ENCODE results near the gene DENND1A.

Gene DENND1A

GRCh38 chr9:123631862-123632261 is 298.1 kb downstream of the DENND1A start:
- in situ Hi-C loops (cut with HindIII; ENCODE audit: low sequenced_read_pairs) = no loop called here

GRCh38 chr9:123630233-123630632 is 299.7 kb downstream of the DENND1A start:
- in situ Hi-C loops (cut with HindIII; ENCODE audit: low sequenced_read_pairs) = no loop called here

DNA sequence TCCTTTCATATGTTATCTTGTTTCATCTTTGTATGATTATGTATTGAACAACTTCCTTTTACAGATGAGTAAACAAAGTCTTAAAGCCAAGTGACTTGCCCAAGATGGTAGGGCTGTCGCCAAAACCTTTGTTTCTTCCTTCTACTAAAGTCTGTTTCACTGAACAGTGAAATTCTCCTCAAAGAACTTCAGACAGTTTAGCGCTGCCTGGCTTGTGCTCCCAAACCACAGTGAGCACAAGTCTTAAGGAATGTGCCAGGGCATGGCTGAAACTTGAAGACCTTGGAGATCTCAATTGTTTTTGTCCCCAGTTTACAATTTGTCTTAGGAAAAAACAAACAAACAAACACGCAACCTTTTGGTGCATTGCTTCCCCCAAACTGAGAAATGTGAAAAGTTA is 300.4 kb downstream of the DENND1A start:
- in situ Hi-C loops (cut with HindIII; ENCODE audit: low sequenced_read_pairs) = no loop called here

GRCh38 chr9:123622711-123623241 is 307.1 kb downstream of the DENND1A start:
- in situ Hi-C loops (cut with HindIII; ENCODE audit: low sequenced_read_pairs) = loop anchor here (5.0 kb wide), 1 partner anchor 45 kb away; no protein-coding TSS in a partner anchor

GRCh38 chr9:123620239-123620638 is 309.7 kb downstream of the DENND1A start:
- in situ Hi-C loops (cut with HindIII; ENCODE audit: low sequenced_read_pairs) = loop anchor here (5.0 kb wide), 1 partner anchor 43 kb away; no protein-coding TSS in a partner anchor

- in situ Hi-C loops (cut with HindIII; ENCODE audit: low sequenced_read_pairs) = no loop called here
Observed at GRCh38 chr9:123617952-123618678, 311.8 kb downstream of the DENND1A start.

DNA sequence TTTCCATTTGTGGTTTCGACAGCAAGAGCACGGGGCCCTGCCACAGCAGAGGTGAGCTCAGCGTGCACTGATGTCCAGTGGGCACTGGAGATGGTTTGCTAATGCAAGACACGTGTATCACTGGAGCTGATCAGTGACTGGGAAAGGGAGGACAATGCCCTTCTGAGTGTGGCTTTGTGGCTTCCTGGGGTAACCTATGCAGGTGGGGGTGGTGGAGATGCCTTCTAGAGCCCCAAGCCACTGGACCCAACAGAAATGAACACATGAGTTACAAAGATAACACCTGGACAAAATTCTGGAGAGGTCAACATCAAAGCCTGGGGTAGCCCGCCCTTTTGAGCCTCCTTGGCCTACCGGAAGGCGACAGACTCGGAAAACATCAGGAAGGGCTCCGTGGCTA is 312.6 kb downstream of the DENND1A start:
- in situ Hi-C loops (cut with HindIII; ENCODE audit: low sequenced_read_pairs) = no loop called here

- in situ Hi-C loops (cut with HindIII; ENCODE audit: low sequenced_read_pairs) = no loop called here
Observed at GRCh38 chr9:123616707-123617106, 313.2 kb downstream of the DENND1A start.

DNA sequence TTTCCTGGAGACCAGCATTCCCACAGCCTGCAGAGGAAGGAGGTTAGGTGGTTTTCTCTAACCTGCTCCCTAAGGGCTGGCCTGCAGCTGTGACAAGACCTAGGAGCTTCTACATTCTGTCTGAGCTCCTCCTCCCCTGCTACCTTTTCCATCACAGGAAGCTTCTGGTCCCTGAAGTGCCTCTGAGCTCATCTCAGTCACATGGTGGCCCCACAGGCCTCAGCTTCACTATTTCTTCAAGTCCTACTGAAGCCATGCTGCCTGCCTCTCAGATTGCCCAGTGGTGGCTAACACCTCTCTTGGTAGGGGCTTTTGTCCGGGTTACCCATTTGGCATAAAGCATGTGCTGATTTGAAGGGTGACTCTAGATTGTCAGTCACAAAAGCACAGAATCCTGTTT is 314.5 kb downstream of the DENND1A start:
- in situ Hi-C loops (cut with HindIII; ENCODE audit: low sequenced_read_pairs) = no loop called here

DNA sequence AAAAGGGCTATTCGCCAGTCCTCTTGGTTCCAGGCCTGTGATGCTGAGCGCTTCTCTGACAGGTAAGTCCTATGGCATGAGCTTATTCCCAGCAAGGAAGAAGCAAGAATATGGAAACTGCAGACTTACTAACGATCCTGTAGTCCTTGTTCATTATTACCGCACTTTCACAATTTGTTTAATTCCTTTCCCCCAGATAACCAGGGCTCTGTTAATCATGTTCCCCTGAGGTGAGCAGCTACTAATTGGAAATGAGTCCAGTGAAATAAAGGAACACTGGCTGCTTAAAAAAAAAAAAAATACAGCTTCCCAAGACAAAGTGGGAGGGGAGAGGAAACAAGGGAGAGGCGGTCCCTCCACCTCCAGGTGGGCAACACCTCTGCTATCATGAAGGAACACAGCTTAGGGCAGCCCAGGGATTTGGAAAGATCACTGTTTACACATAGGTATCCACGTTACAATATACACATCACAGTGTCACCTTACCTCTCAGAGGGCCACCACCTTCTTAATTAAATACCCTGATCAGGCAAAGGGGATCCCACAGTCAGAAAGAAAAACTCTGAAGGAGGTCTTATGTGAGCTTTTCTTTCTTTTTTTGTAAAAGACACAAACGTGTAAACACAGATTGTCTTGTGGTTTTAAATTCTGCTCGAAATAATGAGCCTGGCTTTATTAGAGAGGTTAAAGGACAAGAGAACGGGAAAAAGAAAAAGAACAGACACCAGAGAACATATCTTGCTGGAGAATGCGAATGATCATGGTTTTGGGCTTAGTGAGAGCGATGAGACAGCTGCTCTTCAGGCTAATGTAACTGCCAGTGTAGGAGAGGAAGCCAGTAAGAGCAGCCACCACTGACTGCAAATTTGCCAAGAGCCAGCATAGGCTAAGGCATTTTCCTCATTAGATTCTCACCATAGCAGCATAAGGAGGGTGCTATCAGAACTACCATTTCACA is 315.3 kb downstream of the DENND1A start:
- in situ Hi-C loops (cut with HindIII; ENCODE audit: low sequenced_read_pairs) = no loop called here

DNA sequence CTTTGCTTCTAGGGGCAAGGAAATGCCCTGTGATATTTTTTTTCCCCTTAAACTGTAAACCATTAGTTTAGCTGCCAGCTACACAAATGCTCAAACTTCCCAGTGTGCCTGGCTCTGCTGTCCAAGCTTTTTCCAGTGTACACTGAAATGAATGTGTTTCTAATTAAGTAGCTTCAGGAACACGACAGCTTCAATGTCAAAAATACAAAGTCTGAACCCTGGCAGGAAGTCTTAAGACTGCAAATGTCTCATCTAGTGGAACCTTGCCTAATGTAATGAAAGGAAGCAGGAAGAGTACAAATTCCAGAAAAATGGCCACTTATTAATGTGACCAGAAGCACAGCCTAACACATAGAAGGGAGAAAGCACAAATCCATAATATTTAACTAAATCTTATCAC is 318.7 kb downstream of the DENND1A start:
- in situ Hi-C loops (cut with HindIII; ENCODE audit: low sequenced_read_pairs) = no loop called here

DNA sequence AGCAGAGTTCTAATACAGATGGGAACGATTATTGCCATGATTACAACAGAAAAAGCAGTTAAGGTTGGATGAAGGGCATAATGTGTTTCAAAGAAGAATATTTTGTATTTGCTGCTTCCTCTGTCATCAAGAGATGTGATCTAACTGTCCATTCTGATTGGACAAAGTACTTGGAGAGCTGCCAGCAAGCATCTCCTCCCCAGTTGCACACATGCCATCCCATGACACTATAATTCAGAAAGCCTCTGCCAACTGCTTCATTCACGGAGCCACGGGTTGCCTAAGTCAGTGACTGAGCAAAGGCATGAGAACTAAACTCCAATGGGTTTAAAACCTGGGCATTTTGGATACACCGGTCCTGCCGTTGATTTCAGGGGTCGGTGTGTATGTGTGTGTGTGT is 320.1 kb downstream of the DENND1A start:
- in situ Hi-C loops (cut with HindIII; ENCODE audit: low sequenced_read_pairs) = no loop called here

DNA sequence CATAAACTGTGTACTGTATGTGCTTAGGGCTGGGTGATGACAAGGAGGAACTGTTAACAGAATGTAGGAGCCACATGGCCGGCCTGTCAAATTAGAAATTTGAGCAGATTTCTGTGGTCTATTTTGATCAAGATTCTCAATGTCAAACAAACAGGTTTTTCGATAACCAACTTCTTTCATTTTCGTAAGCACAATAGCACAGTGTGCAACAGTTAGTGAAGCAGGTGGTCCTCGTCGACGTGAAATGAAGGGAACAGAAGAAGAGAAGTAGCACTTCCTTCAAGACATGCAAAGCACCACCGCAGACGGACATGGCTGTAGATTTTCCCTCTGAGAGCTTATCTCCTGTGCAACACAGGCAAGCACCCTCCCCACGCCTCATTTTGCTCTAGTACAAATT is 321.8 kb downstream of the DENND1A start:
- in situ Hi-C loops (cut with HindIII; ENCODE audit: low sequenced_read_pairs) = no loop called here

- in situ Hi-C loops (cut with HindIII; ENCODE audit: low sequenced_read_pairs) = no loop called here
Observed at GRCh38 chr9:123607479-123607878, 322.4 kb downstream of the DENND1A start.

DNA sequence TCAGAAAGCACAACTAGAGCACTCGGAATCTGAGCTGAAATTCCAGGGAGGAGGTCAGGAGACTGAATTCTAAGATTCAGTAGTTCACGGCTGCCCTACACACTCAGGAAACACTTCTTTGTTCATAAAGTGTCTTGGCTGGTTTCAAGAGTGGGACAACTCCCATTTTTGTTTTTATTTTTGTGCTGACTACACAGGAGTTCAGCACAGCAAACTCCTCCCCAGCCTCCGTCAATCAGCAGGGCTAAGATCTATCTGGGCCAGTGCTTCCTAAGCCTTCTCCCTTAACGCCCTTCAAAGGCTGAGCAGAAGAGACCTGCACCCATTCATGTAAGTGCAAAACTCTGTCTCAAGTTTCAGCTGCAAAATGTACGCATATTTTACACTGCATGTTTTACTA is 323.8 kb downstream of the DENND1A start:
- in situ Hi-C loops (cut with HindIII; ENCODE audit: low sequenced_read_pairs) = no loop called here

GRCh38 chr9:123605286-123605685 is 324.6 kb downstream of the DENND1A start:
- in situ Hi-C loops (cut with HindIII; ENCODE audit: low sequenced_read_pairs) = no loop called here

DNA sequence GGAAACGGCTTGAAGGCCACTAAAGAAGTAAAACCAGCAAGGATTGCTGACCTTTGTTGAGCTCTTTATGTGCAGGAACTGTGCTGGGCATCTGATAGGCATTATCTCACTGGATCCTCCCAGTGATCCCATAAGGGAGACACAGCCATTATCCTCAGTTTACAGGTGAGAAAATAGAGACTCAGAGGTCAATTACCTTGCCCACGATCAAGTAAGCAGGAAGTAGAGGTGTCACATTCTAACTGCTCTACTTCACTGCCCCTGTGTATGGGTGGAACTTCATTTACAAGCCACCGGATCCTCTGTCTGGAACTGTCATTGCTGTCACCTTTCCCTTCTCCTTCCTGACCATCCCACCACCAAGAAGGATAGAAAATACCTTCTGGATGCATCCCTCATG is 325.1 kb downstream of the DENND1A start:
- in situ Hi-C loops (cut with HindIII; ENCODE audit: low sequenced_read_pairs) = no loop called here

GRCh38 chr9:123601828-123602227 is 328.1 kb downstream of the DENND1A start:
- in situ Hi-C loops (cut with HindIII; ENCODE audit: low sequenced_read_pairs) = no loop called here

- in situ Hi-C loops (cut with HindIII; ENCODE audit: low sequenced_read_pairs) = no loop called here
Observed at GRCh38 chr9:123599781-123600180, 330.1 kb downstream of the DENND1A start.

DNA sequence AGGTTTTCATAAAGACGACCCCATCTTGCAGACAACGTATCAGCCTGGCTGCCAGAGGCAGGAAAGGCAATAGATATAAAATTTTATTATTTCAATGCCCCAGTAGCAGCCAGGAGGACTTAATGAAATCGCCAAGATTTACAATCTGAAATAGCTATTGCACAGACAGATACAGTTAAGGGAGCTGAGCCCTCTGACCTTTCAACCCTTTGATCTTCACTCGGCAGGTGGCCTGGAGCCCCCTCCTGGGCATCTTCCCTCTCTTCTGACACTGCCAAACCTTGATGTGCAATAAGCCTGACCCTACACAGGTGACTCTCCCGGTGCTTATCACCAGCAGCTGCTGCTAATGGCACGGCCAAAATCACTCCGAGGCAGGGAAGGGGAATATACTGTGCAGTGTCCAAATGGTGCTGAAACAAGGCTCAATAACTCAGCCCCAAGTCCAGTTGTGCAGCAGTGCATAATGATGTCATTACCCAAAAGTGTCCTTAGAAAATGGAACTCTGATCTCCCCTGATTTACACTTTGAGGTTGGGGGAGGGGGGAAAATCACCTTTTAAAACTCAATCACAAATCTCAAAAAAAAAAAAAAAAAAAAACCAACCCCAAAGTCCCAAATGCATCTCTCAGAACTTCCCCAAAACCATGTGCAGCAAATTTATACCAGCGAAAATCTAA is 331.9 kb downstream of the DENND1A start:
- in situ Hi-C loops (cut with HindIII; ENCODE audit: low sequenced_read_pairs) = no loop called here

DNA sequence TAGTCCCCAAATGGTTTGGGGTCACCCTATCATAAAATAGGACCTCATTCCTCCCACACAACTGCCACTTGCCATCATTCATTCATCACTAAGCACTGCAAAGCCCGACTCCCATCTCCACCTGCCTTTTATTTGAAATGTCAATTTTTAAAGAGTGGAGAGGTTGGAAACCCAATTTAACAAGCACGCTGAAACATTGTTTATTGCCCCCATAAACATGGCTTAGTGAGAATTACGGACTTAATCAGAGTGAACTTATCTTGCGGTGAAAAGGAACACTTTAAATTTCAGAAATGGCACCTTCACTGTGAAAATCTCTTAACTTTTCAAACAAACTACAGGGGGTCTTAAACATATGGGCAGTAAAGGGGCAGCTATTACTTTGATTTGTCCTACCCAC is 332.9 kb downstream of the DENND1A start:
- in situ Hi-C loops (cut with HindIII; ENCODE audit: low sequenced_read_pairs) = no loop called here

All from DLD1 (cell line).